ENCODE results near the gene PIM1. TPM values are rescaled to one million over a fixed set of nuclear protein-coding genes. Genes with fewer than 3 reads are reported as not detected.

PIM1 gene
- total RNA-seq, 1 donor from 2014 or later: 56.8 TPM

DNA sequence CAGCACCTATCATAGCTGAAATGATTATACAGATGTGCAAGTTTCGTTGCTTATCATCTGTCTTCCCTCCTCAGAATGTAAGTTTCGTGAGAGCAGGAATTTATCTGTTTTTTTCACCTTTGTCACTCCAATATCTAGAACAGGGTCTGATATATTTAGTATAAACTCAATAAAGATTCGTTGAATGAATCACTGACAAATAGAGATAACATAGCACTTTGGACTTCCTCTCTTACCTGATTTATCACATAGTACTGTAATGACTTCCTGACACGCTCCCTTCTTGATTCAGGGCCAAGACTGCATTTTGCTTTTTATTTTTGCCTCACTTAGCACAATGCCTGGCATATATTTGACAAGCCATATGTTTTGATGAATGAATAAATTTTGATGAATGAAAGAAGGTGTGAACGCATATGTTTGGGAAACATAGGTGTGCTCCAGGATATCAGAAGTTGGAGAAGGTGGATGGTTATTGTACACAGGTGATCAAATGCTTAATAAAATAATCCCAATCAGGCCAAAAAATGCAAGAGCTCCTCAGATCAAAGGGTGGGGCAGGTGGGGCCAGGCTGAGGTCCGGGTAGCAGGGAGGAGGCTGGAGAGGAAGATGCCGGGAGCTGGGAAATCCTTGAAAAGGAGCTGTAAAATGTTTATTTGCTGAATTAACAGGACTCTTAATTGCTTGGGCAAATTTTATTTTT is 33.0 kb downstream of the PIM1 start:
- ATAC-seq (no peak), DNase-seq (no peak)

DNA sequence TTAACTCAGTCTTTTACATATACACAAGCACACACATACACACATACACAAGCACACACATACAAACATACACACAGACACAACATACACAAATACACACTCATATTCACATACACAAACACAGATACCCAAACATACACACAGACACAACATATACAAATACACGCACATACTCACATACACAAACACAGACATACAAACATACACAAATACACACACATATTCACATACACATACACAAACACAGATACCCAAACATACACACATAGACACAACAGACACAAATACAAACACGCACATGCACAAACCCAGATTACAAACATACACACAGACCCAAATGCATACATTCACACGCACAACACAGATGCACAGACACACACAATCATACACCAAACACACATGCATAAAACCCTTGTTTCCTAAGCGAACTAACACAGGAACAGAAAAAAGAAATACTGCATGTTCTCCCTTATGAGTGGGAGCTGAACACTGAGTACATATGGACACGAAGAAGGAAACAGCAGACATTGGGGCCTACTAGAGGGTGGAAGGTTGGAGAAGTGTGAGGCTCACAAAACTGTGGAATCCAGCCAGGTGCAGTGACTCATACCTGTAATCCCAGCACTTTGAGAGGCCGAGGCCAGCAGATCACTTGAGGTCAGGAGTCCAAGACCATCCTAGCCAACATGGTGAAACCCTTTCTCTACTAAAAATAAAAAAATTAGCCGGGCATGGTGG is 34.2 kb downstream of the PIM1 start:
- TF ChIP-seq, protein P1, sequence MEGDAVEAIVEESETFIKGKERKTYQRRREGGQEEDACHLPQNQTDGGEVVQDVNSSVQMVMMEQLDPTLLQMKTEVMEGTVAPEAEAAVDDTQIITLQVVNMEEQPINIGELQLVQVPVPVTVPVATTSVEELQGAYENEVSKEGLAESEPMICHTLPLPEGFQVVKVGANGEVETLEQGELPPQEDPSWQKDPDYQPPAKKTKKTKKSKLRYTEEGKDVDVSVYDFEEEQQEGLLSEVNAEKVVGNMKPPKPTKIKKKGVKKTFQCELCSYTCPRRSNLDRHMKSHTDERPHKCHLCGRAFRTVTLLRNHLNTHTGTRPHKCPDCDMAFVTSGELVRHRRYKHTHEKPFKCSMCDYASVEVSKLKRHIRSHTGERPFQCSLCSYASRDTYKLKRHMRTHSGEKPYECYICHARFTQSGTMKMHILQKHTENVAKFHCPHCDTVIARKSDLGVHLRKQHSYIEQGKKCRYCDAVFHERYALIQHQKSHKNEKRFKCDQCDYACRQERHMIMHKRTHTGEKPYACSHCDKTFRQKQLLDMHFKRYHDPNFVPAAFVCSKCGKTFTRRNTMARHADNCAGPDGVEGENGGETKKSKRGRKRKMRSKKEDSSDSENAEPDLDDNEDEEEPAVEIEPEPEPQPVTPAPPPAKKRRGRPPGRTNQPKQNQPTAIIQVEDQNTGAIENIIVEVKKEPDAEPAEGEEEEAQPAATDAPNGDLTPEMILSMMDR (IDR thresholded peaks at IDR 0.05): no peak
- no peaks in the 10 kb centered on the region for H3K36me3 ChIP-seq
- no peak overlapping the region for H3K27ac ChIP-seq
- H3K4me3 ChIP-seq: no peak overlapping the region
- H3K27me3 ChIP-seq (ENCODE audit: low read depth): no peaks in the 10 kb centered on the region
- peaks cover 10% of the 10 kb centered on the region for H3K4me1 ChIP-seq
- H3K9me3 ChIP-seq: no peaks in the 10 kb centered on the region
- peak; percentile 63 for DNase-seq
- ATAC-seq: peak; percentile 71 to 78
- intact Hi-C loops (cut with DNase I): loop anchor here (10.0 kb wide), 2 partner anchors 179 to 319 kb away; partner anchors contain the start of gene C6orf89

More for the DNA sequence above, 33.0 kb downstream of the PIM1 start:
- Histone ChIP-seq H3K36me3 (no peaks in the 10 kb centered on the region), H3K27me3 (ENCODE audit: low read depth) (no peaks in the 10 kb centered on the region), H3K4me3 (no peak overlapping the region), H3K9me3 (no peaks in the 10 kb centered on the region), H3K27ac (no peak overlapping the region), H3K4me1 (peaks cover 6% of the 10 kb centered on the region)
- TF ChIP-seq, protein P1 (IDR thresholded peaks at IDR 0.05): no peak
- intact Hi-C loops (cut with DNase I): loop anchor here (10.0 kb wide), 2 partner anchors 178 to 318 kb away; partner anchors contain the start of gene C6orf89

DNA sequence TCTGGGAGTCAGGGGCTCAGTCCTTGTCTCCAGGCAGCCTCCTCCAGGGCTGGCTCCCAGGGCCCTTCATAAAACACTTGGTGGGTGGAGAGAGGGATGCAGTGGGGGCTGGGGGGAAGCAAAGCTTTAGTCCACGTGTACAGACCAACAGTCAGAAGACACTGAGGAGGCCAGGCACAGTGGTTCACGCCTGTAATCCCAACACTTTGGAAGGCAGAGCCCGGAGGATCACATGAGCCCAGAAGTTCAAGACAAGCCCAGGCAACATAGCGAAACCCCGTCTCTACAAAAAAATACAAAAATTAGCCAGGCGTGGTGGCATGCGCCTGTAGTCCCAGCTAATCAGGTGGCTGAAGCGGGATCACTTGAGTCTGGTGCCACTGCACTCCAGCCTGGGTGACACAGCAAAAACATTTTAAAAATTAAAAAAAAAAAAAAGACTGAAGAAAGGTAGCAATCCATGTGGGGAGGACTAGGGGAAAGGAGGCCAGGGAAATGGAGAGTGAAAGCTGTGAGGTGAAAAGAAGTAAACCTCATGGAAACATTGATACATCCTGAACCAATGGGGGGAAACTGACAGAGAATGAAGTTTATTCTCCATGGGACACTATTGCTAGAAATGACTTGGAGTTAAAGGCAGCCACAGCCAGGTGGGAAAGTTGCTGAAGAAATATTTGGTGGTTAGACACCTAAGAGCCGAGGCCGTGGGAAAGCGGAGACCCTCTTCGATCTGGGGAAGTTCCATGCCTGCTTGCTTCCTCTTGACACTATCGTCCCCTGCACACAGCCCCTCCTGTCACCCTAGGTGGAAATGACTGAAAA is 35.4 kb downstream of the PIM1 start:
- no peaks in the 10 kb centered on the region for H3K36me3 ChIP-seq
- no peaks in the 10 kb centered on the region for H3K9me3 ChIP-seq
- TF ChIP-seq, protein P1 (IDR thresholded peaks at IDR 0.05): no peak
- no peak overlapping the region for H3K27ac ChIP-seq
- intact Hi-C loops (cut with DNase I): loop anchor here (10.0 kb wide), 2 partner anchors 181 to 321 kb away; partner anchors contain the start of gene C6orf89
- ATAC-seq (no peak), DNase-seq (no peak)
- H3K27me3 ChIP-seq (ENCODE audit: low read depth): no peaks in the 10 kb centered on the region
- no peak overlapping the region for H3K4me3 ChIP-seq
- peaks cover 10% of the 10 kb centered on the region for H3K4me1 ChIP-seq

DNA sequence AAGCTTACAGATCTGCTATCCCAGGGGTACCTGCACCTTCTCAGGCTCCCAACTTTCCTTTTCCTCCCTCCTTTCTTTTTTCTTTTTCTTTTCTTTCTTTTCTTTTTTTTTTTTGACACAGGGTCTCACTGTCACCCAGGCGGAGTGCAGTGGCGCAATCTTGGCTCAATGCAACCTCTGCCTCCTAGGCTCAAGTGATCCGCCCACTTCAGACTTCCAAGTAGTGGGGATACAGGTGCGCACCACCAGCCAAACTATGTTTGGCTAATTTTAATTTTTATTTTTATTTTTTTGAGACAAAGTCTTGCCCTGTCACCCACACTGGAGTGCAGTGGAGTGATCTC is 36.0 kb downstream of the PIM1 start:
- ATAC-seq (no peak), DNase-seq (no peak)
- intact Hi-C loops (cut with DNase I): loop anchor here (10.0 kb wide), 2 partner anchors 181 to 321 kb away; partner anchors contain the start of gene C6orf89
- no peaks in the 10 kb centered on the region for H3K9me3 ChIP-seq
- H3K36me3 ChIP-seq: no peaks in the 10 kb centered on the region
- H3K4me3 ChIP-seq: no peak overlapping the region
- TF ChIP-seq, protein P1 (IDR thresholded peaks at IDR 0.05): no peak
- no peak overlapping the region for H3K27ac ChIP-seq
- H3K4me1 ChIP-seq: peaks cover 10% of the 10 kb centered on the region
- no peaks in the 10 kb centered on the region for H3K27me3 ChIP-seq (ENCODE audit: low read depth)

DNA sequence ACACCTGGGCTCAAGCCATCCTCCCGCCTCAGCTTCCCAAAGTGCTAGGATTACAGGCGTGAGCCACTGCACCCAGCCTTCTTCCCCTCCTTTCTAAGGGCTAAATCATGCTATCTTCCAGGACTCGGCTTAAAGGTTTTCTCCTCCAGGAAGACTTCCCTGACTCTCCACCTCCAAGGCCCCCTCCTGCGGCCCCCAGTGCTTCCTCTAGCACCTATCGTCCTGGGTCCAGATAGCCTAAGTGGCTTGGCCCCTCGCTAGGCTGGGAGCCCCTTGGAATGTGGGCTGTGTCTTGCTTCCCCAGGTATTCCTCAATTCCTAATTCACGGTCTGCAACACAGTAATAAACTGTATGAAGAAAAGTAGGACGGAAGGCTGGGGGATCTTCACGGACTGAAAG is 36.7 kb downstream of the PIM1 start:
- Histone ChIP-seq H3K4me3 (no peak overlapping the region), H3K36me3 (no peaks in the 10 kb centered on the region), H3K27me3 (ENCODE audit: low read depth) (no peaks in the 10 kb centered on the region), H3K9me3 (no peaks in the 10 kb centered on the region), H3K27ac (no peak overlapping the region), H3K4me1 (peaks cover 10% of the 10 kb centered on the region)
- no peak for DNase-seq
- TF ChIP-seq, protein P1 (IDR thresholded peaks at IDR 0.05): no peak
- intact Hi-C loops (cut with DNase I): loop anchor here (10.0 kb wide), 2 partner anchors 182 to 322 kb away; partner anchors contain the start of gene C6orf89
- ATAC-seq: no peak

Data from lower lobe of right lung (tissue), 2 donors.